GDM1 (cell line): ENCODE measurements around the gene TMEM175.
"Not testable (repeated sequence)": the region's sequence is repeated elsewhere in the genome, so short reads cannot be mapped to it uniquely, and the experiment has no call there.

Experiments
- DNase-seq: peaks from one replicate; lab custom pipeline; 2025; lab: John Stamatoyannopoulos, UW

TMEM175 gene

GRCh38 chr4:917466-917865 lies 14.8 kb upstream of the TMEM175 start:
- no peak for DNase-seq

- DNase-seq: no peak
These were observed 14.3 kb upstream of the TMEM175 start for GRCh38 chr4:917992-918391.

GRCh38 chr4:918591-918990 lies 13.7 kb upstream of the TMEM175 start:
- not testable (repeated sequence) for DNase-seq

- not testable (repeated sequence) for DNase-seq
These were observed 13.1 kb upstream of the TMEM175 start for GRCh38 chr4:919004-919680.

- DNase-seq: no peak
These were observed 10.4 kb upstream of the TMEM175 start for GRCh38 chr4:921830-922331.

GRCh38 chr4:924107-925096 lies 7.9 kb upstream of the TMEM175 start:
- no peak for DNase-seq

GRCh38 chr4:925171-925570 lies 7.1 kb upstream of the TMEM175 start:
- DNase-seq: no peak

GRCh38 chr4:925771-926500 lies 6.3 kb upstream of the TMEM175 start:
- no peak for DNase-seq

- no peak for DNase-seq
These were observed 5.7 kb upstream of the TMEM175 start for GRCh38 chr4:926538-926937.

- not testable (repeated sequence) for DNase-seq
These were observed 4.7 kb upstream of the TMEM175 start for GRCh38 chr4:927566-927965.

GRCh38 chr4:929096-929765 lies 3.0 kb upstream of the TMEM175 start:
- DNase-seq: no peak

GRCh38 chr4:930028-930551 lies 2.2 kb upstream of the TMEM175 start:
- no peak for DNase-seq

GRCh38 chr4:930827-931193 lies 1.4 kb upstream of the TMEM175 start:
- no peak for DNase-seq

GRCh38 chr4:931194-931959 lies 883 bp upstream of the TMEM175 start:
- DNase-seq: no peak

GRCh38 chr4:932713-933070 lies 432 bp downstream of the TMEM175 start:
- no peak for DNase-seq

GRCh38 chr4:939508-939907 lies 7.2 kb downstream of the TMEM175 start:
- not testable (repeated sequence) for DNase-seq

- DNase-seq: no peak
These were observed 13.2 kb downstream of the TMEM175 start for GRCh38 chr4:945274-946102.

GRCh38 chr4:946103-946450 lies 13.8 kb downstream of the TMEM175 start:
- DNase-seq: no peak

GRCh38 chr4:946517-947471 lies 14.5 kb downstream of the TMEM175 start:
- no peak for DNase-seq
